HepG2 (cell line): ENCODE data around the gene SBK1. TPM values are rescaled to one million over a fixed set of nuclear protein-coding genes. Genes with fewer than 3 reads are reported as not detected.

ENCODE experiments used
- ATAC-seq: fragments of 200-7000 bp; cut with Tn5 transposase; 3 replicates; pipeline ENCODE4 v1.9.1; 2020; ENCODE audit warnings: mild to moderate bottlenecking, moderate library complexity
- BruUV-seq: library from RNA; stranded (reverse); fragments of 400-500 nt; replicated peaks from 2 replicates; lab custom pipeline; 2021; lab: Mats Ljungman, UMichigan
- CTCF ChIA-PET: fragments of 300-600 bp; formaldehyde crosslinking; extraction: SDS; loops from one replicate; lab custom pipeline; 2021; ENCODE audit warnings: low total read pairs, inconsistent platforms, low intra/inter-chr PET ratio; lab: Yijun Ruan, JAX
- POLR2A ChIA-PET: fragments of 350-600 bp; sonication (Branson Sonifier 250); formaldehyde crosslinking; loops from one replicate; lab custom pipeline; 2020; ENCODE audit warnings: antibody characterized with exemption, inconsistent platforms; lab: Yijun Ruan, JAX
- DNase-seq: peaks from one replicate; pipeline ENCODE4 v3.0.0-alpha.2; 2015; ENCODE audit warnings: low spot score
- FAIRE-seq: peaks from 3 replicates; lab custom pipeline; 2011; peaks lifted over from hg19 to GRCh38; lab: Jason Lieb, UNC
- H2AFZ ChIP-seq: one replicate; pipeline ENCODE4 v1.6.1; 2011; ENCODE audit warnings: low read length, inconsistent platforms
- H3K27ac ChIP-seq: fragments of 300-600 bp; 3 replicates; pipeline ENCODE4 v1.8.0; 2011; ENCODE audit warnings: mixed run types, mild to moderate bottlenecking, mixed read lengths, low read length, inconsistent platforms; ENCODE audit not compliant: insufficient read depth; ENCODE audit errors: extremely low read length
- H3K27me3 ChIP-seq, 2 experiments: fragments of 200-600 bp in 1 of 2; 2 replicates in 1 of 2; 3 replicates in 1 of 2; pipeline versions ENCODE4 v1.6.0 to v1.8.0; 2011; ENCODE audit warnings: low read length in 2 of 2, mild to moderate bottlenecking in 2 of 2, moderate library complexity in 2 of 2, inconsistent platforms in 1 of 2; ENCODE audit not compliant: insufficient read depth in 2 of 2, control insufficient read depth in 1 of 2
- H3K36me3 ChIP-seq, 2 experiments: fragments of 200-600 bp in 1 of 2; replicated peaks in 1 of 2; 2 replicates in 1 of 2; 3 replicates in 1 of 2; pipeline versions ENCODE4 v1.5.1 to v1.8.0; 2011; ENCODE audit warnings: low read length in 2 of 2, inconsistent platforms in 1 of 2; ENCODE audit not compliant: insufficient read depth in 2 of 2, control insufficient read depth in 1 of 2
- H3K4me1 ChIP-seq: 2 replicates; pipeline ENCODE4 v1.5.1; 2012; ENCODE audit warnings: low read length, inconsistent platforms; ENCODE audit not compliant: insufficient read depth
- H3K4me2 ChIP-seq: 2 replicates; pipeline ENCODE4 v1.6.0; 2011; ENCODE audit warnings: low read depth, low read length, inconsistent platforms
- H3K4me3 ChIP-seq, 3 experiments: fragments of 200-600 bp in 1 of 3; sonication (generic), shearing (Covaris generic) in 1 of 3; replicated peaks in 1 of 3; 2 replicates each; pipeline ENCODE4 v1.5.1; 2011 to 2016; ENCODE audit warnings: low read length in 3 of 3, inconsistent platforms in 2 of 3, low read depth in 2 of 3, mild to moderate bottlenecking in 2 of 3, control low read depth in 1 of 3, mixed read lengths in 1 of 3; ENCODE audit not compliant: insufficient read depth in 1 of 3
- H3K79me2 ChIP-seq: one replicate; pipeline ENCODE4 v1.6.1; 2011; ENCODE audit warnings: low read length, inconsistent platforms; ENCODE audit not compliant: insufficient read depth
- H3K9ac ChIP-seq: 2 replicates; pipeline ENCODE4 v1.6.0; 2011; ENCODE audit warnings: mild to moderate bottlenecking, low read depth, low read length, inconsistent platforms; ENCODE audit not compliant: insufficient read depth
- H3K9me3 ChIP-seq: 2 replicates; pipeline ENCODE4 v1.5.1; 2012; ENCODE audit warnings: mild to moderate bottlenecking, low read length
- H4K20me1 ChIP-seq: 2 replicates; pipeline ENCODE4 v1.6.0; 2011; ENCODE audit warnings: inconsistent platforms, mild to moderate bottlenecking, low read length, moderate library complexity; ENCODE audit not compliant: insufficient read depth
- ADNP ChIP-seq: sonication (generic); formaldehyde crosslinking; IDR thresholded peaks from 2 replicates; pipeline ENCODE4 v1.4.0; 2020; ENCODE audit warnings: missing genetic modification reagents
- CREB1 ChIP-seq, 2 experiments: fragments of 450-650 bp in 1 of 2; IDR thresholded peaks; 2 replicates each; pipeline ENCODE4 v1.6.1; 2016 to 2017; ENCODE audit warnings: control low read depth in 1 of 2, mild to moderate bottlenecking in 1 of 2, missing compliant biosample characterization in 1 of 2, missing genetic modification characterization in 1 of 2
- KDM6A ChIP-seq: IDR thresholded peaks from 2 replicates; pipeline ENCODE4 v1.6.1; 2016; ENCODE audit warnings: low read depth
- ZNF737 ChIP-seq: sonication (generic); formaldehyde crosslinking; IDR thresholded peaks from 2 replicates; pipeline ENCODE4 v1.5.0; 2020; ENCODE audit warnings: missing genetic modification reagents, mild to moderate bottlenecking, borderline replicate concordance
- ZSCAN9 ChIP-seq: IDR thresholded peaks from 2 replicates; pipeline ENCODE4 v1.6.1; 2016; ENCODE audit warnings: borderline replicate concordance
- WGBS: methylation state at CpG from one replicate; pipeline ENCODE4 v1.1.6; 2017; ENCODE audit warnings: low lambda C conversion rate; 5-methylcytosine and 5-hydroxymethylcytosine counted together
- in situ Hi-C: cut with HindIII; loops from 2 replicates; pipeline ENCODE4 v1.10.0; 2017; ENCODE audit warnings: low pct_unique_long_range_greater_than_20kb; ENCODE audit not compliant: extremely low pct_ligation_motif_present
- intact Hi-C: fragments of 100-400 bp; cut with micrococcal nuclease; formaldehyde crosslinking; loops from one replicate; pipeline ENCODE4 v1.10.0; 2022; ENCODE audit not compliant: unreplicated experiment
- polyA plus RNA-seq, 8 experiments: library from polyadenylated mRNA; depleted of rRNA in 3 of 8; stranded (reverse) in 7 of 8; unstranded in 1 of 8; fragments of >200 nt; fragmentation: Illumina TruSeq in 4 of 8; extraction: Trizol in 4 of 8; gene quantifications; 2 replicates each; pipeline versions ENCODE4 v1.2.1 to v1.2.3, GENCODE V29; 2011 to 2016; ENCODE audit warnings: low read depth in 4 of 8, missing spikeins in 1 of 8, mixed read lengths in 1 of 8; ENCODE audit not compliant: insufficient read depth in 1 of 8
- total RNA-seq, 5 experiments: library from RNA; depleted of rRNA; stranded (reverse); fragments of >200 nt; fragmentation: Illumina TruSeq; extraction: Trizol; gene quantifications; 2 replicates each; pipeline ENCODE4 v1.2.3, GENCODE V29; 2016; ENCODE audit warnings: low read depth in 1 of 5
- TF ChIP-seq, protein P1 (sequence below): sonication (generic); formaldehyde crosslinking; IDR thresholded peaks from 2 replicates; pipeline ENCODE4 v1.4.0; 2020; ENCODE audit warnings: mild to moderate bottlenecking, missing genetic modification reagents

SBK1 gene
- total and polyA plus RNA-seq, 2 of the 13 experiments (the other 11 are each of a cell fraction or from before 2014, with no cell fraction given), result 0.15 to 0.17 TPM

DNA sequence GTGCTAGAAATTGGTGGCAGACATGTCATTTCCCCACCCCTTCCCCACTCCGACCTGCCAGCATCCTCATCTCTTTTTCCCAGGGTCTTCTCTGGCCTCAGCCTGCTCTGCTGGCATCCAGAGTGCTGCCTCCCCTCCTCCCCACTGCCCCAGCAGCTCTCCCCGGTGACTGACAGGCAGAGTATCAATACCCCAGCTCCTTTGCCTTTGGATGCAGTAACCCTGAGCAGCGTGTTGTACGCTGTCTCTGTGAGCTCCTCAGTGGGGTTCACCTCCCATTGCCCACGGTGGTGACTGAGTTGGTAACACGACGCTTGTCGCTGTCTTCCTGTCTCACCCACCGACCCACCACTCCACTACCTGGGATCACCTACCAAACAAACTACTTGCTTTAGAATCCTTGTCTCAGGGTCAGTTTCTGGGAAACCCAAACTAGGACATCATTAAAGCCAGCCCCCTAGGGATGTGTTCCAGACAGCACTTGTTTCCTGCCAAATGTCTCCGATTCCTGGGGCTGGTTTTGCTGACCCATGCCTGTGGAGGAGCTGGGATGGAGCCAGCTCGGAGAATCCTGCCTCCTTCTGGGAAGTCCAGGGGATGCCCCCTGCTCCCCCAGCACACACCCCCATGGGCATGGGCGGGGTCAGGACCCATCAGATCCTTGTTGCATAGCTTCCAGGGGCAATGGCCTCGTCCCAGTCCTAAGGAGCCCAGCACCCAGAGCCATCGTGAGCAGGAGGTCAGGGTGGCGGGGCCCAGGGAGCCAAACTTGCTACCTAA is 8.3 kb upstream of the SBK1 start (continued):
- no peak for TF ChIP-seq ZNF737
- TF ChIP-seq ADNP (CRISPR knock-in tag), result no peak
- TF ChIP-seq KDM6A (CRISPR knock-in tag), result no peak
- TF ChIP-seq ZSCAN9 (CRISPR knock-in tag), result no peak

DNA sequence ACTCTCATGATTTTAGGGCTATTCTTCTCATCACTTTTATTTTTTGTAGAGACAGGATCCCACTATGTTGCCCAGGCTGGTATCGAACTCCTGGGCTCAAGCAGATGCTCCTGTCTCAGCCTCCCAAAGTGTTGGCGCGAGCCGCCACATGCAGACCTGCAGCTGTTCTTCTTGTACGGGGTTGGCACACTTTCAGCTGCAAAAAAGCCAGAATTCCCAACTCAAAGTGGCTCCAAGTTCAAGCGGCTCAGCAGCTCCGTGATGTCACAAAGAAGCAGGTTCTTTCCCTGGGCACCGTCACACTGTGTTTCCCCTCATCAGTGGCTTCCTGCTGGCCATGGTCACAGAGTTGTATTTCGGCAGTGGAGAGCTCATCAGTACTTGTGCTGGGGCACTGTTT is 6.7 kb upstream of the SBK1 start:
- H3K4me1 ChIP-seq, result peaks cover 23% of the 10 kb centered on the region
- ChIA-PET CTCF (no interaction called here), POLR2A (no interaction called here)
- intact Hi-C loops (no loop called here), in situ Hi-C loops (no loop called here)
- H2AFZ ChIP-seq, result no peak overlapping the region
- no TSS peak for BruUV-seq
- H3K4me3 ChIP-seq, result no peak overlapping the region
- FAIRE-seq, result no peak
- 37% methylated on average over 9 of the region's 9 CpGs for WGBS
- no peaks in the 10 kb centered on the region for H3K79me2 ChIP-seq
- no peak for DNase-seq
- no peak overlapping the region for H3K4me2 ChIP-seq
- no peak overlapping the region for H3K27ac ChIP-seq
- no peaks in the 10 kb centered on the region for H3K36me3 ChIP-seq
- H3K9me3 ChIP-seq, result no peaks in the 10 kb centered on the region
- no peak overlapping the region for H3K9ac ChIP-seq
- H4K20me1 ChIP-seq, result no peaks in the 10 kb centered on the region
- H3K27me3 ChIP-seq, result peaks cover 0 to 14% of the 10 kb centered on the region in 2 experiments; a peak in 3 of 5 replicates
- ATAC-seq, result no peak
- TF ChIP-seq CREB1 (IDR thresholded peaks at IDR 0.05), result 0 out of 2 replicates have a peak, but pooled peaks have one; percentile 37
- no peak for TF ChIP-seq CREB1 (CRISPR knock-in tag; IDR thresholded peaks at IDR 0.05)
- TF ChIP-seq, protein P1, sequence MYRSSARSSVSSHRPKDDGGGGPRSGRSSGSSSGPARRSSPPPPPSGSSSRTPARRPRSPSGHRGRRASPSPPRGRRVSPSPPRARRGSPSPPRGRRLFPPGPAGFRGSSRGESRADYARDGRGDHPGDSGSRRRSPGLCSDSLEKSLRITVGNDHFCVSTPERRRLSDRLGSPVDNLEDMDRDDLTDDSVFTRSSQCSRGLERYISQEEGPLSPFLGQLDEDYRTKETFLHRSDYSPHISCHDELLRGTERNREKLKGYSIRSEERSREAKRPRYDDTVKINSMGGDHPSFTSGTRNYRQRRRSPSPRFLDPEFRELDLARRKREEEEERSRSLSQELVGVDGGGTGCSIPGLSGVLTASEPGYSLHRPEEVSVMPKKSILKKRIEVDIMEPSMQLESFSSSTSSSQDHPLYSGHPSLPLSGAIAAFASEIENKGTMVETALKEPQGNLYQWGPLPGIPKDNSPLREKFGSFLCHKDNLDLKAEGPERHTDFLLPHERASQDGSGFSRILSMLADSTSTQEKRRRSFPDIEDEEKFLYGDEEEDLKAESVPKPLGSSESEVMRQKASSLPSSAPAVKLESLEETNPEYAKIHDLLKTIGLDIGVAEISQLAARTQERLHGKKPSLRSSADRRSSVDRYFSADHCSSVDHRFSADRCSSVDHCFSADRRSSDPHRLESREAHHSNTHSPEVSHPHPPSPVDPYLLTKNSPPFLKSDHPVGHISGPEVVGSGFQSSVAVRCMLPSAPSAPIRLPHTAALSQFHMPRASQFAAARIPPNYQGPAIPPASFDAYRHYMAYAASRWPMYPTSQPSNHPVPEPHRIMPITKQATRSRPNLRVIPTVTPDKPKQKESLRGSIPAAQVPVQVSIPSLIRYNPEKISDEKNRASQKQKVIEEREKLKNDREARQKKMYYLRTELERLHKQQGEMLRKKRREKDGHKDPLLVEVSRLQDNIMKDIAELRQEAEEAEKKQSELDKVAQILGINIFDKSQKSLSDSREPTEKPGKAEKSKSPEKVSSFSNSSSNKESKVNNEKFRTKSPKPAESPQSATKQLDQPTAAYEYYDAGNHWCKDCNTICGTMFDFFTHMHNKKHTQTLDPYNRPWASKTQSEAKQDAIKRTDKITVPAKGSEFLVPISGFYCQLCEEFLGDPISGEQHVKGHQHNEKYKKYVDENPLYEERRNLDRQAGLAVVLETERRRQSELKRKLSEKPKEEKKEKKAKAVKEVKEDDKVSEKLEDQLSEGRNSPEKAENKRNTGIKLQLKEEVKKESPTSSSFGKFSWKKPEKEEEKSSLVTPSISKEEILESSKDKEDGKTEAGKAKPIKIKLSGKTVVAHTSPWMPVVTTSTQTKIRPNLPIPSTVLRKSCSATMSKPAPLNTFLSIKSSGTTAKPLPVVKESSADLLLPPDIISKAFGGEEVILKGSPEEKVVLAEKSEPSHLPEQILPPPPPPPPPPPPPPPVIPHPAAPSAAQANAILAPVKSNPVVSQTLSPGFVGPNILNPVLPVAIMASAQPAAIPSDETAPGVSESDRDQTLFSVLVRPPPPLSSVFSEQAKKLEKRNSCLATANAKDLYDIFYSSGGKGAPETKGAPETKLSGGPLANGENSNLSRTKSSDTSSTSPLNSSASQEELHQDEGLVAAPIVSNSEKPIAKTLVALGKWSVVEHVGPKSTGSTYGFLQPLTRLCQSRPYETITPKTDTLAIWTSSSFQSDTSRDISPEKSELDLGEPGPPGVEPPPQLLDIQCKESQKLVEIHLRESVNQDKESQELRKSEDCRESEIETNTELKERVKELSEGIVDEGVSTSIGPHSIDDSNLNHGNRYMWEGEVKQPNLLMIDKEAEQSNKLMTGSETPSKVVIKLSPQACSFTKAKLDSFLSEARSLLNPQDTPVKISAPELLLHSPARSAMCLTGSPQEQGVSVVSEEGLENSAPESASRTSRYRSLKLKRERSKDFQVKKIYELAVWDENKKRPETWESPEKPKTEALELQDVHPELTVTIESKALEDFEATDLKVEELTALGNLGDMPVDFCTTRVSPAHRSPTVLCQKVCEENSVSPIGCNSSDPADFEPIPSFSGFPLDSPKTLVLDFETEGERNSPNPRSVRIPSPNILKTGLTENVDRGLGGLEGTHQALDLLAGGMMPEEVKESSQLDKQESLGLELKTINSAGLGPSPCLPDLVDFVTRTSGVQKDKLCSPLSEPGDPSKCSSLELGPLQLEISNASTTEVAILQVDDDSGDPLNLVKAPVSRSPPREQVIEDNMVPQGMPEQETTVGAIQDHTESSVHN (CRISPR knock-in tag), result no peak
